Trophoblast cell (in vitro differentiated cells and primary cell): Measurements from ENCODE around the gene KPTN.

Experiments
- DNase-seq, 2 donors: peaks; one replicate each; pipeline ENCODE4 v3.0.0-alpha.2; 2016
- H2AFZ ChIP-seq: 2 replicates; pipeline ENCODE4 v1.6.1; 2013; ENCODE audit warnings: low read length, moderate library complexity, mild to moderate bottlenecking; ENCODE audit not compliant: insufficient read depth, poor library complexity
- H2AK5ac ChIP-seq: 2 replicates; pipeline ENCODE4 v1.6.1; 2013; ENCODE audit warnings: mild to moderate bottlenecking, low read length
- H2BK120ac ChIP-seq: 2 replicates; pipeline ENCODE4 v1.6.1; 2013; ENCODE audit warnings: low read length, mild to moderate bottlenecking, moderate library complexity; ENCODE audit not compliant: insufficient read depth, poor library complexity
- H2BK12ac ChIP-seq: 2 replicates; pipeline ENCODE4 v1.6.1; 2013; ENCODE audit warnings: mild to moderate bottlenecking, low read length, moderate library complexity
- H2BK5ac ChIP-seq: 2 replicates; pipeline ENCODE4 v1.6.1; 2013; ENCODE audit warnings: low read length, low read depth, moderate library complexity, mild to moderate bottlenecking; ENCODE audit not compliant: poor library complexity
- H3K14ac ChIP-seq: 2 replicates; pipeline ENCODE4 v1.6.1; 2013; ENCODE audit warnings: mild to moderate bottlenecking, low read length
- H3K18ac ChIP-seq: 2 replicates; pipeline ENCODE4 v1.6.1; 2013; ENCODE audit warnings: mild to moderate bottlenecking, low read length
- H3K23ac ChIP-seq: 2 replicates; pipeline ENCODE4 v1.6.1; 2013; ENCODE audit warnings: low read length
- H3K27ac ChIP-seq: 2 replicates; pipeline ENCODE4 v1.5.1; 2013; ENCODE audit warnings: low read depth, mild to moderate bottlenecking, inconsistent platforms, low read length, moderate library complexity
- H3K27me3 ChIP-seq: 2 replicates; pipeline ENCODE4 v1.6.1; 2013; ENCODE audit warnings: inconsistent platforms, mild to moderate bottlenecking, low read length, moderate library complexity; ENCODE audit not compliant: insufficient read depth
- H3K36me3 ChIP-seq, 2 experiments: 1 replicate in 1 of 2; 2 replicates in 1 of 2; pipeline ENCODE4 v1.6.1; 2013; ENCODE audit warnings: low read length in 2 of 2, mild to moderate bottlenecking in 2 of 2, moderate library complexity in 1 of 2; ENCODE audit not compliant: insufficient read depth in 2 of 2, control insufficient read depth in 1 of 2
- H3K4ac ChIP-seq: 2 replicates; pipeline ENCODE4 v1.6.1; 2013; ENCODE audit warnings: low read depth, mild to moderate bottlenecking, low read length, moderate library complexity
- H3K4me1 ChIP-seq, 2 experiments: 1 replicate in 1 of 2; 2 replicates in 1 of 2; pipeline ENCODE4 v1.6.1; 2013; ENCODE audit warnings: low read length in 2 of 2, mild to moderate bottlenecking in 2 of 2, moderate library complexity in 1 of 2; ENCODE audit not compliant: insufficient read depth in 2 of 2, control insufficient read depth in 1 of 2
- H3K4me2 ChIP-seq: 2 replicates; pipeline ENCODE4 v1.6.1; 2013; ENCODE audit warnings: inconsistent platforms, mild to moderate bottlenecking, low read length, moderate library complexity
- H3K4me3 ChIP-seq: 2 replicates; pipeline ENCODE4 v1.5.1; 2013; ENCODE audit warnings: mild to moderate bottlenecking, low read depth, low read length, inconsistent platforms
- H3K79me1 ChIP-seq: one replicate; pipeline ENCODE4 v1.6.1; 2013; ENCODE audit warnings: low read length
- H3K79me2 ChIP-seq: 2 replicates; pipeline ENCODE4 v1.6.1; 2013; ENCODE audit warnings: low read length, mild to moderate bottlenecking; ENCODE audit not compliant: control insufficient read depth, insufficient read depth, poor library complexity
- H3K9ac ChIP-seq: 2 replicates; pipeline ENCODE4 v1.6.1; 2013; ENCODE audit warnings: mild to moderate bottlenecking, low read length
- H3K9me3 ChIP-seq: 2 replicates; pipeline ENCODE4 v1.6.1; 2013; ENCODE audit warnings: low read depth, mild to moderate bottlenecking, control low read depth, inconsistent platforms, low read length; ENCODE audit not compliant: insufficient read depth
- H4K12ac ChIP-seq: 2 replicates; pipeline ENCODE4 v1.6.1; 2013; ENCODE audit warnings: low read depth, mild to moderate bottlenecking, low read length, moderate library complexity
- H4K8ac ChIP-seq: 2 replicates; pipeline ENCODE4 v1.6.1; 2013; ENCODE audit warnings: low read depth, mild to moderate bottlenecking, low read length, moderate library complexity
- H4K91ac ChIP-seq: one replicate; pipeline ENCODE4 v1.6.1; 2013; ENCODE audit warnings: low read depth, mild to moderate bottlenecking, low read length, moderate library complexity
- WGBS: extraction: QIAGEN DNeasy Blood & Tissue Kit; methylation state at CpG from one replicate; pipeline ENCODE4 v1.1.7; 2013; ENCODE audit warnings: missing lambda C conversion rate; ENCODE audit not compliant: insufficient read length, insufficient coverage; ENCODE audit errors: extremely low coverage; 5-methylcytosine and 5-hydroxymethylcytosine counted together

KPTN gene

DNA sequence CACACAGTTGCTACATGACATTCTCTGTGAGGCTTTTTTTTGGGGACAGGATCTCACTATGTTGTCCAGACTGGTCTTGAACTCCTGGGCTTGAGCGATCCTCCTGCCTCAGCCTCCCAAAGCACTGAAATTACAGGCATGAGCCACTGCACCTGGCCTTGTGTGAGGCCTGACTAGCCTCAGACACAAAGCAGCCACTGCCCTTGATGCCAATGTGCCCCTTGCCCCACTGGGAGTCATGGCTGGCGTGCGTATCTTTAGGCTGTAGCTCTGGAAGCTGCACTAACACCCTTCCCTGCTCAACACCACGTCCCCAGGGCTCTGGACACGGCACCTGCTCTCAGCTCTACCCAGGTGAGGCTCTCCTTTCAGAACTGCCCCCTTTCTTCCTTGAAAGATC, 14.5 kb upstream of the KPTN start:
- no peaks in the 10 kb centered on the region for H3K27me3 ChIP-seq
- no peak overlapping the region for H3K27ac ChIP-seq
- H3K4me2 ChIP-seq: no peak overlapping the region
- no peak overlapping the region for H3K23ac ChIP-seq
- no CpG with 5 or more reads among the region's 5 CpGs for WGBS
- peaks cover 64 to 71% of the 10 kb centered on the region in 2 experiments for H3K36me3 ChIP-seq
- H3K4ac ChIP-seq: no peak overlapping the region
- H2BK5ac ChIP-seq: no peak overlapping the region
- H3K9me3 ChIP-seq: no peaks in the 10 kb centered on the region
- no peak overlapping the region for H3K4me3 ChIP-seq
- no peaks in the 10 kb centered on the region for H3K4me1 ChIP-seq
- H3K79me1 ChIP-seq: no peaks in the 10 kb centered on the region
- H2BK12ac ChIP-seq: no peak overlapping the region
- H3K18ac ChIP-seq: no peak overlapping the region
- no peak overlapping the region for H3K9ac ChIP-seq
- H2BK120ac ChIP-seq: no peak overlapping the region
- H4K91ac ChIP-seq: no peak overlapping the region
- H2AK5ac ChIP-seq: no peak overlapping the region
- H4K8ac ChIP-seq: no peak overlapping the region
- no peak for DNase-seq
- no peak overlapping the region for H4K12ac ChIP-seq
- H3K79me2 ChIP-seq: no peaks in the 10 kb centered on the region
- H3K14ac ChIP-seq: no peak overlapping the region
- no peak overlapping the region for H2AFZ ChIP-seq

DNA sequence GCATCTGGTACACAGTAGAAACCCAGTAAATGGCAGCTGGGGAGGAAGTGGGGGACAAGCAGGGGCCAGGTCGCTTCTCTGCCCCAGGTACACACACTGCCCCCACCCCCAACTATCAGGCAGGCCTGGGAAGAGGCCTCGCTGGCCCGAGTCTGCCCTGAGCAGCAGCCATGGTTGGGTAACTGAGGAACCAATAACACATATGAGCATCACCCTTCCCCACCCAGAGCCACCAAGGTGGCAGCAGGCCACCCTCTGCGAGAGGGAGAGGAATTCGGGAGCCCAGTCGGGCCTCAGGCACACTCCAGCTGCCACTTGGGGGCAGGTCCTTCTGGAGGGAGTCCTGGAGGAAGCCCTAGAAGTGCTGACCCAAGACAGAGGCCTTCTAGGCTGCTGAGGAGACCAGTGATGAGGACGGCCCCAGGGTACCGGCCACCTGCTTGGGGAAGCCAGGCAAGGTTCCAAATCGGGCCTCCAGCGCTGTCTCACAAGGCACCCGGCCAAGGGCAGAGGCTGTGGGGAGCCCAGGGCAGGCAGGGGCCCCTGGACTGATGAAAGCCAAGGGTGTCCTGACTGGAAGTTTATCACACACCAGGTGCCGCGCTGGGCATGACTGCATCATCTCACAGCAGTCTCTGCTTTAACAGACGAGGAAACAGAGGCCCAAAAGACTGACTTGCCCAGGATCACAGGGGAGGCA, 14.0 kb upstream of the KPTN start:
- Histone ChIP-seq H4K91ac (no peak overlapping the region), H3K36me3 (peaks cover 64 to 71% of the 10 kb centered on the region in 2 experiments), H2BK12ac (no peak overlapping the region), H4K12ac (no peak overlapping the region), H3K9ac (no peak overlapping the region), H3K9me3 (no peaks in the 10 kb centered on the region), H3K79me2 (no peaks in the 10 kb centered on the region), H3K4me1 (no peaks in the 10 kb centered on the region), H2BK120ac (no peak overlapping the region), H3K4ac (no peak overlapping the region), H3K79me1 (no peaks in the 10 kb centered on the region), H2AK5ac (no peak overlapping the region), H3K4me2 (no peak overlapping the region), H4K8ac (no peak overlapping the region), H3K27ac (no peak overlapping the region), H3K18ac (no peak overlapping the region), H2BK5ac (no peak overlapping the region), H3K27me3 (no peaks in the 10 kb centered on the region), H3K14ac (no peak overlapping the region), H2AFZ (no peak overlapping the region), H3K4me3 (no peak overlapping the region), H3K23ac (no peak overlapping the region)
- no CpG with 5 or more reads among the region's 14 CpGs for WGBS
- no peak for DNase-seq

DNA sequence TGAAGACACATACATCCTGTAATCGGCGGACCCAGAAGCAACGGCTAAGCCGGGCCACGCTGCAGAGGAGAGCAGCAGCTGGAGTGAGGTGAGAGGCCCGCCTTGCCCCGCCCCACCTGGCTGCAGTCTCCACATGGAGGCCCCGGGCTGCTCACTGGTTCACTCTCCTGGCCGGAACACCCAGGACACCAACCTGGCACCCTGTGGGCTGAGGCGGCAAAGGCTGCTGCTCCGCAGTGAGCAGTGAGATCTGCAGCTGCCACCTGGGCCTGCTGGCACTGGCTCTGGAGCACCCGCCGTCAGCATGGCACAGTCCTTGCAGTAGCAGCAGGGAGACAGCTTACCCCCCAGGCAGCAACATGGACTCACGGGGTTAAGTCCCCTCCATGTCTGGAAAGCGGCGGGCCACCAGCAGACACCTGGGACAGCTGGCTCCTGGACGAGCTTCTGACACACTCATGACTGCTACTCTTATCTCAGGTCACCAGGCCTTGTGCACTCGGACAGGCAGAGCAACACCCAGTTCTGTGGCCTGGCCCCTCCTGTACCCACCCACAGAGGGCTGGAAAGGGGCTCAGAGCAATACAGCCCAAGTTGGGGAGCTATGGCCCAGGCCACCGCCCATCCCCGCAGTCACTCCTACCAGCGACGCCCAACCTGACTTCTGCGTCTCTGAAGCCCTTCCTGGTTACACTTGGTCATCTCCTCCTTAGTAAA, 13.2 kb upstream of the KPTN start:
- no CpG with 5 or more reads among the region's 23 CpGs for WGBS
- H3K27ac ChIP-seq: no peak overlapping the region

GRCh38 chr19:47495478-47496372, 11.7 kb upstream of the KPTN start:
- Histone ChIP-seq H4K91ac (no peak overlapping the region), H2AK5ac (no peak overlapping the region), H3K9me3 (no peaks in the 10 kb centered on the region), H2BK120ac (no peak overlapping the region), H3K27ac (no peak overlapping the region), H3K4ac (no peak overlapping the region), H3K79me1 (no peaks in the 10 kb centered on the region), H3K18ac (no peak overlapping the region), H4K12ac (no peak overlapping the region), H3K23ac (no peak overlapping the region), H3K14ac (no peak overlapping the region), H3K4me1 (no peaks in the 10 kb centered on the region), H3K4me2 (no peak overlapping the region), H3K4me3 (no peak overlapping the region), H2BK12ac (no peak overlapping the region), H3K79me2 (no peaks in the 10 kb centered on the region), H2BK5ac (no peak overlapping the region), H3K27me3 (no peaks in the 10 kb centered on the region), H2AFZ (no peak overlapping the region), H4K8ac (no peak overlapping the region), H3K9ac (no peak overlapping the region), H3K36me3 (peaks cover 77 to 83% of the 10 kb centered on the region in 2 experiments)
- no CpG with 5 or more reads among the region's 17 CpGs for WGBS
- DNase-seq: no peak

More for the DNA sequence above, 13.2 kb upstream of the KPTN start:
- H3K4ac ChIP-seq: no peak overlapping the region
- no peaks in the 10 kb centered on the region for H3K9me3 ChIP-seq
- no peak overlapping the region for H2AFZ ChIP-seq
- no peak overlapping the region for H4K91ac ChIP-seq
- no peak overlapping the region for H2AK5ac ChIP-seq
- H3K79me1 ChIP-seq: no peaks in the 10 kb centered on the region
- H3K23ac ChIP-seq: no peak overlapping the region
- no peak for DNase-seq
- no peak overlapping the region for H3K18ac ChIP-seq
- no peak overlapping the region for H3K4me2 ChIP-seq
- no peaks in the 10 kb centered on the region for H3K4me1 ChIP-seq
- no peak overlapping the region for H2BK12ac ChIP-seq
- H2BK120ac ChIP-seq: no peak overlapping the region
- peaks cover 69 to 77% of the 10 kb centered on the region in 2 experiments for H3K36me3 ChIP-seq
- no peak overlapping the region for H3K4me3 ChIP-seq
- H3K14ac ChIP-seq: no peak overlapping the region
- H2BK5ac ChIP-seq: no peak overlapping the region
- no peak overlapping the region for H3K9ac ChIP-seq
- H3K27me3 ChIP-seq: no peaks in the 10 kb centered on the region
- H3K79me2 ChIP-seq: no peaks in the 10 kb centered on the region
- H4K12ac ChIP-seq: no peak overlapping the region
- H4K8ac ChIP-seq: no peak overlapping the region
